Type B pancreatic cell (in vitro differentiated cells): ENCODE data around the gene GFY. TPM values are rescaled to one million over a fixed set of nuclear protein-coding genes. Genes with fewer than 3 reads are reported as not detected.
A peak's percentile ranks its signal among the peaks of the same experiment; 100 is the strongest.

Experiments used
- DNase-seq: peaks from one replicate; pipeline ENCODE4 v3.0.0; 2021; ENCODE audit warnings: mixed read lengths; ENCODE audit not compliant: unreplicated experiment; ENCODE audit errors: extremely low spot score
- H3K27ac Mint-ChIP-seq: 2 replicates; pipeline ENCODE4 v1.8.0; 2021; ENCODE audit warnings: mild to moderate bottlenecking, mixed read lengths
- H3K27me3 Mint-ChIP-seq: 2 replicates; pipeline ENCODE4 v1.8.0; 2021; ENCODE audit warnings: mixed read lengths
- H3K36me3 Mint-ChIP-seq: 2 replicates; pipeline ENCODE4 v1.8.0; 2021; ENCODE audit warnings: mixed read lengths
- H3K4me1 Mint-ChIP-seq: one replicate; pipeline ENCODE4 v1.8.0; 2021; ENCODE audit warnings: mixed read lengths; ENCODE audit not compliant: unreplicated experiment
- H3K4me3 Mint-ChIP-seq: 2 replicates; pipeline ENCODE4 v1.8.0; 2021; ENCODE audit warnings: mild to moderate bottlenecking, mixed read lengths
- H3K9me3 Mint-ChIP-seq: 2 replicates; pipeline ENCODE4 v1.8.0; 2021; ENCODE audit warnings: mixed read lengths
- total RNA-seq: library from RNA; stranded (reverse); gene quantifications from 2 replicates; pipeline ENCODE4 v1.2.1, GENCODE V29; 2021; ENCODE audit warnings: low replicate concordance
- TF ChIP-seq, protein P1 (sequence below): fragments of 200-600 bp; sonication (generic); conservative IDR thresholded peaks from 2 replicates; pipeline ENCODE4 v1.5.0; 2021; ENCODE audit warnings: antibody characterized with exemption, mild to moderate bottlenecking

The GFY gene
- total RNA-seq, 1 donor from 2014 or later = not detected

DNA sequence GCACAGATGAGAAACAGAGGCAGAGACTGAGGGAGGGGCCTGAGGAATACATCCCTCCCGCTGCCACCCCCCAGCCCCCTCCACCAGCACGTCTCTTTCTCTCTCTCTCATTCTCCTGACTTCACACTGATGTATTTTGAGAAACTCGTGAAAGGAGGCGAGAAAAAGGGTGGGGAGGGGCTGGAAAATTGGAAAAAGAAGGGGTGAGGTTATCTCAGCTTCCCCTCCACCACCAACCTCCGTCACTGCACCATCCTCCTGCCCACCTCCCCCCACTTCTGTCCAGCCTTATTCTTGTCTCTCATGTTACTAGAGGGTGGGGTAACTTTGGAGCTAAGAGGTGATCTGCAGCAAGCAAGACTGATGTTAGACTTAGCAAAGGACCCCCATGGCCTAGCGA lies 14.6 kb downstream of the GFY start:
- Mint-ChIP-seq H3K4me3 (peak overlapping the region; percentile 59), H3K4me1 (peaks cover 15% of the 10 kb centered on the region), H3K36me3 (no peaks in the 10 kb centered on the region), H3K27me3 (peaks cover 78% of the 10 kb centered on the region), H3K27ac (no peak overlapping the region), H3K9me3 (no peaks in the 10 kb centered on the region)
- TF ChIP-seq, protein P1, sequence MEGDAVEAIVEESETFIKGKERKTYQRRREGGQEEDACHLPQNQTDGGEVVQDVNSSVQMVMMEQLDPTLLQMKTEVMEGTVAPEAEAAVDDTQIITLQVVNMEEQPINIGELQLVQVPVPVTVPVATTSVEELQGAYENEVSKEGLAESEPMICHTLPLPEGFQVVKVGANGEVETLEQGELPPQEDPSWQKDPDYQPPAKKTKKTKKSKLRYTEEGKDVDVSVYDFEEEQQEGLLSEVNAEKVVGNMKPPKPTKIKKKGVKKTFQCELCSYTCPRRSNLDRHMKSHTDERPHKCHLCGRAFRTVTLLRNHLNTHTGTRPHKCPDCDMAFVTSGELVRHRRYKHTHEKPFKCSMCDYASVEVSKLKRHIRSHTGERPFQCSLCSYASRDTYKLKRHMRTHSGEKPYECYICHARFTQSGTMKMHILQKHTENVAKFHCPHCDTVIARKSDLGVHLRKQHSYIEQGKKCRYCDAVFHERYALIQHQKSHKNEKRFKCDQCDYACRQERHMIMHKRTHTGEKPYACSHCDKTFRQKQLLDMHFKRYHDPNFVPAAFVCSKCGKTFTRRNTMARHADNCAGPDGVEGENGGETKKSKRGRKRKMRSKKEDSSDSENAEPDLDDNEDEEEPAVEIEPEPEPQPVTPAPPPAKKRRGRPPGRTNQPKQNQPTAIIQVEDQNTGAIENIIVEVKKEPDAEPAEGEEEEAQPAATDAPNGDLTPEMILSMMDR = no peak
- DNase-seq = no peak

DNA sequence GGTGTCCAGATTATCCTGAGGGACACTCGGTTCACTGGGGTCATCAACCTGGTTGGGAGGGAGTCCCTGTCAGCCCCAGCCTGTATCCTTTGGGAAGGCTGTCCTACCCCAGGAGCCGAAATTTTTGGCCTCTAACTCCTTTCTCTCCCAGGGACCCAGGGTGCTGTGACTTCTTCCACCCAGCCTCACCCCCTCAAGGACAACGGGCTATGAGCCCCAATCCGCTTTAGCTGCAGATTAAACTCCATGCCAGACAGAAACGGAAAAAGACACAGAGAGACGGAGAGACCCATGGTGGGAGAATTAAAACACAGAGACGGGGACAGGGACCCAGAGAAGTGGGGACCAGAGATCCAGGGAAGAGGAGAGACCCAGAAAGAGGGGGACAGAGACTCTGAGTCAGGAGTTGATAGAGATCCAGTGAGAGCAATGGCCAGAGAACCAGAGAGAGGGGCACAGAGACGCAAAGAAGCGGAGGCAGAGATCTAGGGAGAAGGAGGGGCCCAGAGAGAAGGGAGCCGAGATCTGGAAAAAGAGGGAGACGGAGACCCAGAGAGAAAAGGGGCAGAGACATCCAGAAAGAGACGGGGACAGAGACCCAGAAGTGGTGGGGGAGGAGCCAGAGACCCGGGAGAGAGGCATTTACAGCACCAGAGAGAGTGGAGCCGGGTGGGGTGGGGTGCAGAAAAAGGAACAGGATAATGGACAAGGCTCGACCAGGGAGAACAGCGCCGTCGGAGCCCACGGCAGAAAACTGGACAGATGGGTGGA lies 15.4 kb downstream of the GFY start:
- no peaks in the 10 kb centered on the region for H3K9me3 Mint-ChIP-seq
- peaks cover 70% of the 10 kb centered on the region for H3K27me3 Mint-ChIP-seq
- no peaks in the 10 kb centered on the region for H3K36me3 Mint-ChIP-seq
- H3K27ac Mint-ChIP-seq = peak overlapping the region; percentile 52
- TF ChIP-seq, protein P1 = no peak
- peaks cover 15% of the 10 kb centered on the region for H3K4me1 Mint-ChIP-seq
- no peak for DNase-seq
- peak overlapping the region; percentile 75 for H3K4me3 Mint-ChIP-seq

DNA sequence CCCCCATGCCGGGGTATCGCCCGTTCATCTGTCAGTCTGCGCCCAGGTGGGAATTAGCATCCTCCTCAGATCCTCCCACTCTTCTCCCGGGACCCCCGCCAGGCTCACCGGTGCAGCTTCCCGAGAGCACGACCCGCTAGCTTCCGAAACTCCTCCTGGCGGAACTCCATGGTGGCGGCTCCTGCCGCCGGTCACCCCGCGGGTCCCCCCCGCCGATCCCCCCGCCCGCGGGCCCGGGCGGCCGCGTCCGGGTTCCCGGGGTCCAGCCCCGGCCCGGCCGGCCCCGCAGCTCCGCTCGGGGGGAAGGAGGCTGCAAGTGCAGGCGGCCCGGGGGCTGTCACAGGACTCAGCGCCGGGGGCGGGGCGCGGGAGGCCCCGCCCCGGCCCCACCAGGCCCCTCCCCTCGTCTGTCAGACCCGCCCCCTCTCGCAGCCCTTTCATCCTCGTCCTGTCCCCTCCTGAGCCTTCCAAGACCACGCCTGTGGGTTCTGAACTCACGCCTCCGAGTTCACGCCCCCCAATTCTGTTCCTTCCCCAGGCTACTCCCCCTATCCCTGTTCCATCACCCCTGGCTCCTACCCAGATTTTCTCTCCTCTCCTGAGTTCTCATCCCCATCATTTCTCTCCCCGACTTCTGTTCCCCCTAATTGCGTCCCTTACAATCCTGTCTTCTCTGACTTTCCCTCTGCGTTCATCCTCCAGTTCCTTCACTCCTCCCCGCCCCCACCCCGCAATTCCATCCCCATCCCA lies 16.2 kb downstream of the GFY start, which contains the start of gene SLC17A7:
TSS of gene SLC17A7 (minus strand) at position 318 of the 750 bp plus-strand sequence. CDS start at position 170, 148 bp downstream.
- H3K9me3 Mint-ChIP-seq = no peaks in the 10 kb centered on the region
- H3K36me3 Mint-ChIP-seq = no peaks in the 10 kb centered on the region
- peak within 1 kb of the TSS; percentile 52 for H3K27ac Mint-ChIP-seq
- no peak for DNase-seq
- H3K4me3 Mint-ChIP-seq = peak within 1 kb of the TSS; percentile 88
- H3K4me1 Mint-ChIP-seq = peaks cover 15% of the 10 kb centered on the region
- TF ChIP-seq, protein P1 = peak; percentile 17
- peaks cover 63% of the 10 kb centered on the region for H3K27me3 Mint-ChIP-seq

DNA sequence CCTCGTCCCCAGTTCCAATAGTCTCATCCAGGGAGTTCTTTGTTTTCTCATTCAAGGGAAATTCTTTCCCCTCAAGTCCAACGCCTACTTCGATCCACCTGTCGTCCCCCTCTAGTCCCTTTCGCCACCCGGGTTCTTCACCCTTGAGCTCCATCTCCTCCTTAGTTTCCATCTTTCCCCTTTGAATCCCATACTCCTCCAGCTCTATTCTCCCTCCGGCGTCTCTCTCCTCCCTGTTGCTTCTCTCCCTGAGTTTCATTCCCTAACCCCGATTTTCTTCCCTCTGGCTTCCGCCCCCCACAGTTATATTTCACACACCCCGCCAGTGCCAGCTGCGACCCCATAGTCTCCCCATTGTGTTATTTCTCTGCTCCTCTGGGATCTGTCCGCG lies 16.8 kb downstream of the GFY start:
- TF ChIP-seq, protein P1 = no peak
- Mint-ChIP-seq H3K27ac (peak overlapping the region; percentile 29), H3K4me3 (peak overlapping the region; percentile 88), H3K36me3 (no peaks in the 10 kb centered on the region), H3K27me3 (peaks cover 57% of the 10 kb centered on the region), H3K9me3 (no peaks in the 10 kb centered on the region), H3K4me1 (peaks cover 15% of the 10 kb centered on the region)
- DNase-seq = no peak

DNA sequence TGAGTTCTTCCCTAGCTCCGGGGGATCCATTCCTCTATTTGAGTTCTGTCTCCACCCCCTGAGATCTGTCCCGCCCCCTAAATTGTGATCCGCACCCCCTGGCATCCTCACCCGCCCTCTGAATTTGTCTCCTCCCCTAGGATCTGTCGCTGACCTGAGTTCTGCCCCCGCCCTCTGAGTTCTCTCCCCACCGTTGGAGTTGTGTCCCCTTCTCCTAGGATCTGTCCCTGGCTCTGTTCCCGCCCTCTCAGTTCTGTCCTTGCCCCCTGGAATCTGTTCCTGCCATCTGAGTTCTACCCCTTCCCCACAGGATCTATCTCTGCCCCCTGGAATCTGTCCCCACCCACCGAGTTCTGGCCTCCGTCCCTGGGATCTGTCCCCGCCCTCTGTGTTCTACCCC lies 17.2 kb downstream of the GFY start:
- DNase-seq = no peak
- Mint-ChIP-seq H3K4me1 (peaks cover 15% of the 10 kb centered on the region), H3K27ac (no peak overlapping the region), H3K4me3 (peak overlapping the region; percentile 88), H3K9me3 (no peaks in the 10 kb centered on the region), H3K27me3 (peaks cover 53% of the 10 kb centered on the region), H3K36me3 (no peaks in the 10 kb centered on the region)
- TF ChIP-seq, protein P1 = no peak
